Muscle of back (tissue), 13 donors: ENCODE data around the gene CDK12. TPM values are rescaled to one million over a fixed set of nuclear protein-coding genes. Genes with fewer than 3 reads are reported as not detected.
"Not testable (repeated sequence)": the region's sequence is repeated elsewhere in the genome, so short reads cannot be mapped to it uniquely, and the experiment has no call there.

Experiments
- DNase-seq, 3 donors: peaks; one replicate each; pipeline versions ENCODE4 v3.0.0 to v3.0.0-alpha.2; 2013
- long read RNA-seq, 9 donors: transcript quantifications; one replicate each; lab custom pipeline, GENCODE V29; 2026
- polyA plus RNA-seq, 10 donors: library from polyadenylated mRNA; unstranded; fragments of 120-200 nt; gene quantifications; one replicate each; pipeline ENCODE4 v1.2.1, GENCODE V29; 2013; ENCODE audit not compliant: insufficient read length in 10 of 10

CDK12 gene
- polyA plus RNA-seq: 10 to 100 TPM; 23.4 to 42.2 (median 31.9) TPM
- long read RNA-seq, donor 1, full-length matches to known transcripts: 3 of 3 reads
- long read RNA-seq, donor 1, partial matches to known transcripts: 0 of 3 reads
- long read RNA-seq, donor 1, other reads (novel, unspliced or antisense): 0 of 3 reads
- long read RNA-seq, donor 2, partial matches to known transcripts: 0 of 3 reads
- long read RNA-seq, donor 2, other reads (novel, unspliced or antisense): 0 of 3 reads
- long read RNA-seq, donor 3, partial matches to known transcripts: 0 of 1 reads
- long read RNA-seq, donor 3, other reads (novel, unspliced or antisense): 0 of 1 reads
- long read RNA-seq, donor 4, full-length matches to known transcripts: 5 of 5 reads
- long read RNA-seq, donor 4, partial matches to known transcripts: 0 of 5 reads
- long read RNA-seq, donor 4, other reads (novel, unspliced or antisense): 0 of 5 reads
- long read RNA-seq, donor 5, transcript CDK12-208 (1 exons, 1,963 nt): major isoform, 6 of 12 reads
- long read RNA-seq, donor 5, partial matches to known transcripts: 6 of 12 reads
- long read RNA-seq, donor 5, other reads (novel, unspliced or antisense): 0 of 12 reads
- long read RNA-seq, donor 6, full-length matches to known transcripts: 5 of 11 reads
- long read RNA-seq, donor 6, partial matches to known transcripts: 6 of 11 reads
- long read RNA-seq, donor 6, other reads (novel, unspliced or antisense): 0 of 11 reads
- long read RNA-seq, donor 7, transcript CDK12-208 (1 exons, 1,963 nt): major isoform, 6 of 7 reads
- long read RNA-seq, donor 7, partial matches to known transcripts: 0 of 7 reads
- long read RNA-seq, donor 7, other reads (novel, unspliced or antisense): 0 of 7 reads
- long read RNA-seq, donor 8, partial matches to known transcripts: 0 of 3 reads
- long read RNA-seq, donor 8, other reads (novel, unspliced or antisense): 0 of 3 reads
- long read RNA-seq, donor 9: 0 reads

GRCh38 chr17:39461113-39461925, at the start of gene CDK12:
CDK12 (plus strand) TSS chr17:39461486; CDS start chr17:39462072, 586 bp downstream.
- peak; percentile 99 to 100 (median 99) for DNase-seq

GRCh38 chr17:39416141-39416540, 45.1 kb upstream of the CDK12 start:
- no peak for DNase-seq

- no peak for DNase-seq
These were observed 31.7 kb upstream of the CDK12 start for GRCh38 chr17:39429600-39429999.

GRCh38 chr17:39439868-39440267, 21.4 kb upstream of the CDK12 start:
- not testable (repeated sequence) for DNase-seq

GRCh38 chr17:39443326-39443725, 18.0 kb upstream of the CDK12 start:
- DNase-seq: no peak

GRCh38 chr17:39447561-39447960, 13.7 kb upstream of the CDK12 start:
- no peak for DNase-seq

- DNase-seq: no peak
These were observed 11.2 kb upstream of the CDK12 start for GRCh38 chr17:39450051-39450450.

GRCh38 chr17:39450847-39451581, 10.3 kb upstream of the CDK12 start, which contains the start of gene MED1:
MED1 (minus strand) TSS chr17:39451263; CDS start chr17:39451062, 201 bp downstream.
- DNase-seq: peak; percentile 98 to 99 (median 99)

GRCh38 chr17:39455919-39456318, 5.4 kb upstream of the CDK12 start:
- DNase-seq: no peak

GRCh38 chr17:39461926-39462569, 762 bp downstream of the CDK12 start:
- peak in 1 of 3 donors; percentile 35 for DNase-seq

GRCh38 chr17:39462631-39463375, 1.5 kb downstream of the CDK12 start:
- peak in 2 of 3 donors; percentile 2 to 19 for DNase-seq

GRCh38 chr17:39464639-39465181, 3.4 kb downstream of the CDK12 start:
- DNase-seq: not testable (repeated sequence)

GRCh38 chr17:39468610-39469009, 7.3 kb downstream of the CDK12 start:
- DNase-seq: not testable (repeated sequence)

GRCh38 chr17:39473310-39473709, 12.0 kb downstream of the CDK12 start:
- no peak for DNase-seq

- DNase-seq: not testable (repeated sequence)
These were observed 18.3 kb downstream of the CDK12 start for GRCh38 chr17:39479631-39480030.

- no peak for DNase-seq
These were observed 22.2 kb downstream of the CDK12 start for GRCh38 chr17:39483506-39483905.

- no peak for DNase-seq
These were observed 22.9 kb downstream of the CDK12 start for GRCh38 chr17:39484178-39484577.

- DNase-seq: peak in 1 of 3 donors; percentile 63
These were observed 24.3 kb downstream of the CDK12 start for GRCh38 chr17:39485555-39485954.

- peak in 1 of 3 donors; percentile 7 for DNase-seq
These were observed 25.0 kb downstream of the CDK12 start for GRCh38 chr17:39486242-39486641.
